Measurements from ENCODE around the gene MAML3. TPM values are rescaled to one million over a fixed set of nuclear protein-coding genes. Genes with fewer than 3 reads are reported as not detected.

The MAML3 gene
- total RNA-seq, 4 donors from 2014 or later = 16.1 to 40.0 (median 18.1) TPM

DNA sequence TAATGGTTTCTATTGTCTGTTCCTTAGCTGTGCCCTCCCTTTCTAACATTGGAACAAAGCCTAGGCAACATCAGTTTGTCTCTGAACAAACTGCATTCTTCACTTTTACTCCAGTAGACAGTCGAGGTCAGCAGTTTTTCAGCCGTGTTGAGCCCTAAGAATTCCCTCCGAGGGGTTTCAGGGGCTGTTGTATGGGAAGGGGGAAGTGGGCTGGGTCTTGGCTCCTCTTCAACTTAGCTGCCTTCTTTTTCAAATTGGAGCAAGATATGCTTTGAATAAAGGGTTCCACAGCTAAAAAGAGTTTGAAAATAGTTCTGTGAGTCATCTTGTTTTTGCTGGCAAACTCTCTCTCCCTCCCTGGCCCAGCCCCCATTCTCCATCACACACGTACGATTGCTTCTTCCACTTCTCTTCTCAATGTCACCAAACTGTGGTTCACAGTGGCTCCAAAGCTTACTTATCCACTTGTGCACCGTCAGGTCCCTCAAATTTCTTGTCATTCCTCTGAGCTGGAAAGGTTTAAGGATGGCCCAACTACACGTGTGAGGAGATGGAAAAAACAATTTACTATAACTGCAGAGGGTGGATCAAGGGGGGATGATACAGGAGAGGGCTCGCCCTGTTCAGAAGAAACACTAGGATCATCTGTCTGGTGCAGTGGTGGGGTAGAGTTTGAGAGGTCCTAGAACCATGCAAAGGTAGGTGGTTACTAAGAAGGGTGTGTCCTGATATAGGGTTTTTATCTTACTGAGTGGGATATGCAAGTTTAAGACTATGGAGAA is 9.2 kb upstream of the MAML3 start:
- in situ Hi-C loops (cut with MboI; ENCODE audit: low pct_ligation_motif_present in 1 of 4, low pct_unique_long_range_greater_than_20kb in 1 of 4, low sequenced_read_pairs in 3 of 4) = no loop called here
- H3K27ac ChIP-seq = no peak overlapping the region
- TF ChIP-seq, protein P1, sequence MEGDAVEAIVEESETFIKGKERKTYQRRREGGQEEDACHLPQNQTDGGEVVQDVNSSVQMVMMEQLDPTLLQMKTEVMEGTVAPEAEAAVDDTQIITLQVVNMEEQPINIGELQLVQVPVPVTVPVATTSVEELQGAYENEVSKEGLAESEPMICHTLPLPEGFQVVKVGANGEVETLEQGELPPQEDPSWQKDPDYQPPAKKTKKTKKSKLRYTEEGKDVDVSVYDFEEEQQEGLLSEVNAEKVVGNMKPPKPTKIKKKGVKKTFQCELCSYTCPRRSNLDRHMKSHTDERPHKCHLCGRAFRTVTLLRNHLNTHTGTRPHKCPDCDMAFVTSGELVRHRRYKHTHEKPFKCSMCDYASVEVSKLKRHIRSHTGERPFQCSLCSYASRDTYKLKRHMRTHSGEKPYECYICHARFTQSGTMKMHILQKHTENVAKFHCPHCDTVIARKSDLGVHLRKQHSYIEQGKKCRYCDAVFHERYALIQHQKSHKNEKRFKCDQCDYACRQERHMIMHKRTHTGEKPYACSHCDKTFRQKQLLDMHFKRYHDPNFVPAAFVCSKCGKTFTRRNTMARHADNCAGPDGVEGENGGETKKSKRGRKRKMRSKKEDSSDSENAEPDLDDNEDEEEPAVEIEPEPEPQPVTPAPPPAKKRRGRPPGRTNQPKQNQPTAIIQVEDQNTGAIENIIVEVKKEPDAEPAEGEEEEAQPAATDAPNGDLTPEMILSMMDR (IDR thresholded peaks at IDR 0.05) = no peak
- TF ChIP-seq POLR2AphosphoS5 (IDR thresholded peaks at IDR 0.05) = no peak
- no peak for TF ChIP-seq POLR2A (IDR thresholded peaks at IDR 0.05)
- no peak for TF ChIP-seq EP300 (IDR thresholded peaks at IDR 0.05; ENCODE audit: low read depth)
- no peak for DNase-seq
- H3K4me3 ChIP-seq = no peak overlapping the region
- WGBS, 2 donors (ENCODE audit: low coverage in 1 of 2) = 53 to 61% methylated on average over 6 to 8 of the region's 8 CpGs
- H3K9me3 ChIP-seq = no peaks in the 10 kb centered on the region
- H3K36me3 ChIP-seq = no peaks in the 10 kb centered on the region
- peaks cover 7 to 15% (median 9%) of the 10 kb centered on the region in 4 donors for H3K4me1 ChIP-seq
- no peaks in the 10 kb centered on the region for H3K27me3 ChIP-seq
- intact Hi-C loops (cut with DNase I; ENCODE audit: low total_unique reads) = no loop called here

DNA sequence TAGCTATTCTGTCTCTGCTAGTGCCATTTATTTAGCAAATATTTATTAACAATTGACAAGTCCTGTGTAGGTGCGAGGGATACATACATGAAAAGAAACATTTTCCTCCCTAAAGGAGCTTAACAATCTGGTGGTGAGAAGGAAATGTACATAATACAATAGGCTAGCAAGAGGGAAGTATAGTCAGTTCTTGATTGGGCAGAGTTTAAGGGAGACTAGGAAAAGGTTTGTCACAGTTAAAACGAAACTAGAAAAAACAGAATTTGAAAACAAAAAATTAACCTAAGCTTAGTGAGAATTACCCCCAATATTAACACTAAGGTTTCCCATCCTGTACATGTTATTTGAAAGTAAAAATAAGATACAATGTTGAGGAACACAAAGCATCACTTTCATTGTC is 8.6 kb upstream of the MAML3 start:
- DNase-seq = no peak
- no peaks in the 10 kb centered on the region for H3K27me3 ChIP-seq
- intact Hi-C loops (cut with DNase I; ENCODE audit: low total_unique reads) = no loop called here
- TF ChIP-seq POLR2AphosphoS5 (IDR thresholded peaks at IDR 0.05) (no peak), POLR2A (IDR thresholded peaks at IDR 0.05) (no peak), EP300 (IDR thresholded peaks at IDR 0.05; ENCODE audit: low read depth) (no peak)
- TF ChIP-seq, protein P1 (IDR thresholded peaks at IDR 0.05) = no peak
- H3K36me3 ChIP-seq = no peaks in the 10 kb centered on the region
- in situ Hi-C loops (cut with MboI; ENCODE audit: low pct_ligation_motif_present in 1 of 4, low pct_unique_long_range_greater_than_20kb in 1 of 4, low sequenced_read_pairs in 3 of 4) = no loop called here
- no peak overlapping the region for H3K27ac ChIP-seq
- H3K4me1 ChIP-seq = peaks cover 9 to 21% (median 14%) of the 10 kb centered on the region in 4 donors
- WGBS, 2 donors (ENCODE audit: low coverage in 1 of 2) = 75 to 76% methylated on average over 1 to 2 of the region's 2 CpGs
- no peak overlapping the region for H3K4me3 ChIP-seq
- H3K9me3 ChIP-seq = no peaks in the 10 kb centered on the region

DNA sequence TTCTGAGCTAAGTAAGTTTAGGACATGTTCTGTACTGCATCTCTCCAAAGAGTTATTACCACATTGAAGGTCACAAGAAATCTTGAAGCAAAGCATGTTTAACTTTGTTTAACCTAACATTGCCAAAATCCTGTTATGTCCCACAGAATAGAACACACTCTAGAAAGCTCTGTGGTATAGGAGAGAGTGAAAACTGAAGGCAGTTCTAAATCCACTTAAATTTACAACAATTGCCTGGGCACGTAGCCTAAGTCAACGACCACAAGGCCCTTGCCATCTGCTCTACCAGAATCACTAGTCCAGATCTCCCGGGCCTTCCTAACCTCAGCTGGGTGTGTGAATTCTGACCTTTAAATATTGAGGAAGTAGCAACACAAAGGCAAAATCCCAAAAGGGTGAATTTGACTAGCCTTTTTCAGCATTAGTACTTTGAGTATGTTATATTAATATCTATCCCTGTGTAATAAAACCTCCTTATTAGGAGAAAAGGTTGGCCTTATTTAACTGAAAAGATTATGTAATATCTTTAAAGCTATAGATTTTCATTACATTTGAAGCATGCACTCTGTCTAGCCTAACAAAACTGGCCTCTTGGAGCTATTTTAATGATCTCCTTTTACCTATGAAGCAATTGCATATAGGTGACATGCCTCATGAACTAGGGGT is 4.5 kb upstream of the MAML3 start:
- 14% methylated on average over 3 of the region's 3 CpGs; no CpG with 5 or more reads in 1 of the 2 donors for WGBS, 2 donors (ENCODE audit: low coverage in 1 of 2)

More for the DNA sequence above, 4.5 kb upstream of the MAML3 start:
- intact Hi-C loops (cut with DNase I; ENCODE audit: low total_unique reads) (loop anchor here (10.0 kb wide), 1 partner anchor 244 kb away; no protein-coding TSS in a partner anchor), in situ Hi-C loops (cut with MboI; ENCODE audit: low pct_ligation_motif_present in 1 of 4, low pct_unique_long_range_greater_than_20kb in 1 of 4, low sequenced_read_pairs in 3 of 4) (loop anchor here in 3 of 4 donors (5.0 to 10.0 kb wide), 4 partner anchors 84 to 424 kb away; no protein-coding TSS in a partner anchor)
- Histone ChIP-seq H3K36me3 (no peaks in the 10 kb centered on the region), H3K27me3 (no peaks in the 10 kb centered on the region), H3K4me1 (peaks cover 13 to 44% (median 22%) of the 10 kb centered on the region in 4 donors), H3K9me3 (no peaks in the 10 kb centered on the region), H3K27ac (peak overlapping the region; percentile 70 to 79 (median 76)), H3K4me3 (no peak overlapping the region)
- TF ChIP-seq, protein P1 (IDR thresholded peaks at IDR 0.05) = no peak
- TF ChIP-seq POLR2A (IDR thresholded peaks at IDR 0.05) (no peak), EP300 (IDR thresholded peaks at IDR 0.05; ENCODE audit: low read depth) (peak; percentile 72), POLR2AphosphoS5 (IDR thresholded peaks at IDR 0.05) (peak; percentile 53 to 84 (median 79))
- DNase-seq = peak; percentile 62

Measured in transverse colon (tissue), 4 donors.